GM12878 (cell line): Measurements from ENCODE around the gene SIL1. TPM values are rescaled to one million over a fixed set of nuclear protein-coding genes. Genes with fewer than 3 reads are reported as not detected.

Source experiments
- ATAC-seq: fragments of 200-7000 bp; cut with Tn5 transposase; 3 replicates; pipeline ENCODE4 v1.9.1; 2020; ENCODE audit warnings: mild to moderate bottlenecking, moderate library complexity
- BruUV-seq: library from RNA; stranded (reverse); fragments of 400-500 nt; replicated peaks from 2 replicates; lab custom pipeline; 2021; lab: Mats Ljungman, UMichigan
- CTCF ChIA-PET: fragments of 300-600 bp; sonication (Branson Sonifier 250); formaldehyde crosslinking; extraction: SDS; loops from one replicate; lab custom pipeline; 2021; ENCODE audit warnings: inconsistent platforms; lab: Yijun Ruan, JAX
- POLR2A ChIA-PET: fragments of 350-600 bp; formaldehyde crosslinking; extraction: SDS; loops from one replicate; lab custom pipeline; 2021; ENCODE audit warnings: inconsistent platforms; lab: Charles Lee
- RAD21 ChIA-PET: fragments of 300-600 bp; sonication (Branson Sonifier 250); formaldehyde crosslinking; loops from one replicate; lab custom pipeline; 2023; ENCODE audit warnings: antibody characterized with exemption; ENCODE audit not compliant: unreplicated experiment; lab: Charles Lee
- SMC1A ChIA-PET: fragments of 300-600 bp; sonication (Branson Sonifier 250); formaldehyde crosslinking; loops from one replicate; lab custom pipeline; 2023; ENCODE audit not compliant: unreplicated experiment, uncharacterized antibody; lab: Charles Lee
- DNase-seq: peaks from one replicate; pipeline ENCODE4 v3.0.0-alpha.2; 2011; ENCODE audit warnings: low read depth, low spot score
- FAIRE-seq: peaks from 3 replicates; lab custom pipeline; 2011; peaks lifted over from hg19 to GRCh38; lab: Jason Lieb, UNC
- H2AFZ ChIP-seq: 2 replicates; pipeline ENCODE4 v1.6.0; 2011; ENCODE audit warnings: low read depth, low read length, control low read depth; ENCODE audit not compliant: control insufficient read depth
- H3K27ac ChIP-seq: 2 replicates; pipeline ENCODE4 v1.5.1; 2011; ENCODE audit warnings: control low read depth; ENCODE audit not compliant: control insufficient read depth, insufficient read depth
- H3K27me3 ChIP-seq, 2 experiments: replicated peaks in 1 of 2; 2 replicates each; pipeline versions ENCODE4 v1.6.0 to v1.6.1; 2011; ENCODE audit warnings: low read length in 1 of 2; ENCODE audit not compliant: control insufficient read depth in 2 of 2, insufficient read depth in 2 of 2
- H3K36me3 ChIP-seq, 2 experiments: 2 replicates each; pipeline ENCODE4 v1.5.1; 2011; ENCODE audit warnings: low read length in 1 of 2; ENCODE audit not compliant: control insufficient read depth in 2 of 2, insufficient read depth in 2 of 2
- H3K4me1 ChIP-seq: 2 replicates; pipeline ENCODE4 v1.6.1; 2011; ENCODE audit warnings: mild to moderate bottlenecking, low read length, moderate library complexity, mixed read lengths; ENCODE audit not compliant: control insufficient read depth, insufficient read depth
- H3K4me2 ChIP-seq: 2 replicates; pipeline ENCODE4 v1.6.0; 2011; ENCODE audit warnings: control low read depth; ENCODE audit not compliant: control insufficient read depth, insufficient read depth
- H3K4me3 ChIP-seq: fragments of 200-600 bp; sonication (generic); 2 replicates; pipeline ENCODE4 v1.5.1; 2016
- H3K79me2 ChIP-seq: 2 replicates; pipeline ENCODE4 v1.6.0; 2011; ENCODE audit warnings: low read length; ENCODE audit not compliant: control insufficient read depth, insufficient read depth
- H3K9ac ChIP-seq: 2 replicates; pipeline ENCODE4 v1.8.0; 2011; ENCODE audit warnings: low read length, control low read depth, mixed read lengths; ENCODE audit not compliant: control insufficient read depth, insufficient read depth
- H3K9me3 ChIP-seq: replicated peaks from 3 replicates; pipeline ENCODE4 v1.5.1; 2011; ENCODE audit warnings: mild to moderate bottlenecking, low read length; ENCODE audit not compliant: control insufficient read depth, insufficient read depth
- H4K20me1 ChIP-seq: 2 replicates; pipeline ENCODE4 v1.6.0; 2011; ENCODE audit not compliant: control insufficient read depth, insufficient read depth
- BCL11A ChIP-seq: IDR thresholded peaks from 2 replicates; pipeline ENCODE4 v1.6.1; 2011; ENCODE audit warnings: low read depth, low read length
- CHD1 ChIP-seq: IDR thresholded peaks from 2 replicates; pipeline ENCODE4 v1.6.1; 2012; ENCODE audit warnings: low read depth, low read length, improper control_type of control experiment
- GABPA ChIP-seq: IDR thresholded peaks from 2 replicates; pipeline ENCODE4 v1.6.1; 2014; ENCODE audit warnings: antibody characterized with exemption, low read depth, mild to moderate bottlenecking, inconsistent platforms
- HSF1 ChIP-seq: fragments of 150-350 bp; IDR thresholded peaks from 2 replicates; pipeline ENCODE4 v1.6.1; 2014; ENCODE audit warnings: mild to moderate bottlenecking, low read depth, low read length
- IKZF2 ChIP-seq, 2 experiments: fragments of 450-650 bp; IDR thresholded peaks; 2 replicates each; pipeline ENCODE4 v1.6.1; 2017; ENCODE audit warnings: mild to moderate bottlenecking in 2 of 2, moderate library complexity in 2 of 2
- JUNB ChIP-seq: IDR thresholded peaks from 2 replicates; pipeline ENCODE4 v1.6.1; 2016; ENCODE audit warnings: antibody characterized with exemption, mild to moderate bottlenecking
- NR2C2 ChIP-seq: IDR thresholded peaks from 2 replicates; pipeline ENCODE4 v1.6.1; 2011; ENCODE audit warnings: borderline replicate concordance, low read depth; ENCODE audit not compliant: control insufficient read depth, insufficient read length
- PML ChIP-seq: IDR thresholded peaks from 2 replicates; pipeline ENCODE4 v1.6.1; 2012; ENCODE audit warnings: low read length, inconsistent platforms
- POLR2A ChIP-seq: IDR thresholded peaks from 2 replicates; pipeline ENCODE4 v1.6.1; 2011; ENCODE audit warnings: low read depth, mild to moderate bottlenecking, low read length
- SREBF1 ChIP-seq: IDR thresholded peaks from 2 replicates; pipeline ENCODE4 v1.6.1; 2012; ENCODE audit warnings: mild to moderate bottlenecking, low read length
- TARDBP ChIP-seq: IDR thresholded peaks from 2 replicates; pipeline ENCODE4 v1.6.1; 2016; ENCODE audit warnings: borderline replicate concordance
- USF1 ChIP-seq: IDR thresholded peaks from 2 replicates; pipeline ENCODE4 v1.6.1; 2011; ENCODE audit warnings: borderline replicate concordance, low read depth, mild to moderate bottlenecking, moderate library complexity, mixed read lengths, low read length; ENCODE audit not compliant: insufficient read depth; ENCODE audit errors: extremely low read length
- USF2 ChIP-seq: IDR thresholded peaks from 2 replicates; pipeline ENCODE4 v1.6.1; 2011; ENCODE audit warnings: low read depth, low read length, improper control_type of control experiment, borderline replicate concordance
- YBX1 ChIP-seq: fragments of 450-650 bp; IDR thresholded peaks from 2 replicates; pipeline ENCODE4 v1.6.1; 2016; ENCODE audit warnings: antibody characterized with exemption
- ZZZ3 ChIP-seq: IDR thresholded peaks from 2 replicates; pipeline ENCODE4 v1.6.1; 2011; ENCODE audit warnings: low read depth; ENCODE audit not compliant: control insufficient read depth, insufficient read length
- WGBS: methylation state at CpG from one replicate; pipeline ENCODE4 v1.1.6; 2016; ENCODE audit warnings: low lambda C conversion rate; ENCODE audit not compliant: insufficient replicate concordance, insufficient coverage; ENCODE audit errors: missing lambda C conversion rate; 5-methylcytosine and 5-hydroxymethylcytosine counted together
- in situ Hi-C: fragments of 300-500 bp; cut with MboI; formaldehyde crosslinking; loops from 9 replicates; pipeline ENCODE4 v1.14.3; 2018; ENCODE audit warnings: mixed read lengths
- intact Hi-C: fragments of 100-400 bp; cut with micrococcal nuclease; formaldehyde crosslinking; loops from one replicate; pipeline ENCODE4 v1.14.2; 2022; ENCODE audit not compliant: unreplicated experiment
- polyA plus RNA-seq, 11 experiments: library from polyadenylated mRNA; depleted of rRNA in 4 of 11; unstranded in 6 of 11; stranded (reverse) in 5 of 11; fragments of >200 nt; fragmentation: Nextera tagmentation in 4 of 11; fragmentation: Illumina TruSeq in 1 of 11; extraction: Ambion mirVana in 4 of 11; extraction: Trizol in 1 of 11; gene quantifications; 1 replicate in 1 of 11; 2 replicates in 10 of 11; pipeline versions ENCODE4 v1.2.1 to v1.2.3, GENCODE V29; 2011 to 2016; ENCODE audit warnings: inconsistent platforms in 2 of 11, missing spikeins in 2 of 11, low read depth in 1 of 11
- total RNA-seq, 4 experiments: library from RNA; depleted of rRNA in 3 of 4; stranded (reverse); fragments of >200 nt in 3 of 4; fragmentation: Illumina TruSeq in 1 of 4; extraction: Trizol in 1 of 4; gene quantifications; 2 replicates each; pipeline versions ENCODE4 v1.2.1 to v1.2.3, GENCODE V29; 2013 to 2021
- TF ChIP-seq, protein P1 (sequence below): fragments of 450-650 bp; IDR thresholded peaks from 2 replicates; pipeline ENCODE4 v1.6.1; 2016; ENCODE audit warnings: mild to moderate bottlenecking
- TF ChIP-seq, protein P2 (sequence below): IDR thresholded peaks from 2 replicates; pipeline ENCODE4 v1.6.1; 2012; ENCODE audit warnings: low read depth, low read length, improper control_type of control experiment
- TF ChIP-seq, protein P3 (sequence below): fragments of 450-650 bp; IDR thresholded peaks from 2 replicates; pipeline ENCODE4 v1.6.1; 2017; ENCODE audit warnings: borderline replicate concordance

Gene SIL1
- total and polyA plus RNA-seq, 10 of the 15 experiments (the other 5 are each of a cell fraction or from before 2014, with no cell fraction given): 4.1 to 49.8 (median 29.4) TPM

DNA sequence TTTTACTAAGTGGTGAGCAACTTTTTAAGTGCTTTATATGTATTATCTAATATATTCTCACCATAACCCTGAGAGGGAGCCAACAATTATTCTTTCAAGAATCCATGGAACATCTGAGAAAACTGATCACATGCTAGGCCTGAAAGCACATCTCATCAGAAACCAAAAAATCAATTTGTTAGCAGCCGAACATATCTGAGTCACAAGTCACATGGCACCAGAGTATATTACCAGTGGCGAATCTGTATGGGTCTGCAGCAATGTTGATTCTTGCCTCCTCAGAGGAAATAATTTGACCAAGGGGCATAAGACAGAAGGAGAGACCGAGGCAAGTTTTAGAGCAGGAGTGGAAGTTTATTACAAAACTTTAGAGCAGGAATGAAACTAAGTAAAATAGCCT lies 25.3 kb upstream of the SIL1 start:
- ChIA-PET POLR2A (no interaction called here), RAD21 (no interaction called here), SMC1A (no interaction called here), CTCF (no interaction called here)
- DNase-seq: no peak
- intact Hi-C loops: no loop called here
- Histone ChIP-seq H3K27me3 (no peaks in the 10 kb centered on the region), H3K9ac (no peak overlapping the region), H3K4me2 (no peak overlapping the region), H3K79me2 (no peaks in the 10 kb centered on the region), H3K27ac (no peak overlapping the region), H3K4me3 (no peak overlapping the region), H4K20me1 (no peaks in the 10 kb centered on the region), H3K4me1 (no peaks in the 10 kb centered on the region), H3K9me3 (no peaks in the 10 kb centered on the region), H2AFZ (no peak overlapping the region), H3K36me3 (no peaks in the 10 kb centered on the region)
- no peak for ATAC-seq
- WGBS: 53% methylated on average over 3 of the region's 3 CpGs
- FAIRE-seq: no peak
- in situ Hi-C loops: no loop called here
- no TSS peak for BruUV-seq
- TF ChIP-seq HSF1: no peak
- TF ChIP-seq USF1: no peak
- TF ChIP-seq POLR2A: no peak
- TF ChIP-seq NR2C2: no peak
- no peak for TF ChIP-seq TARDBP
- no peak for TF ChIP-seq BCL11A
- TF ChIP-seq SREBF1: no peak
- TF ChIP-seq CHD1: no peak
- TF ChIP-seq PML: no peak
- no peak for TF ChIP-seq YBX1
- no peak for TF ChIP-seq IKZF2 (IDR thresholded peaks at IDR 0.05)
- TF ChIP-seq GABPA: no peak
- TF ChIP-seq, protein P1, sequence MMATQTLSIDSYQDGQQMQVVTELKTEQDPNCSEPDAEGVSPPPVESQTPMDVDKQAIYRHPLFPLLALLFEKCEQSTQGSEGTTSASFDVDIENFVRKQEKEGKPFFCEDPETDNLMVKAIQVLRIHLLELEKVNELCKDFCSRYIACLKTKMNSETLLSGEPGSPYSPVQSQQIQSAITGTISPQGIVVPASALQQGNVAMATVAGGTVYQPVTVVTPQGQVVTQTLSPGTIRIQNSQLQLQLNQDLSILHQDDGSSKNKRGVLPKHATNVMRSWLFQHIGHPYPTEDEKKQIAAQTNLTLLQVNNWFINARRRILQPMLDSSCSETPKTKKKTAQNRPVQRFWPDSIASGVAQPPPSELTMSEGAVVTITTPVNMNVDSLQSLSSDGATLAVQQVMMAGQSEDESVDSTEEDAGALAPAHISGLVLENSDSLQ: no peak
- TF ChIP-seq ZZZ3: no peak
- TF ChIP-seq, protein P2, sequence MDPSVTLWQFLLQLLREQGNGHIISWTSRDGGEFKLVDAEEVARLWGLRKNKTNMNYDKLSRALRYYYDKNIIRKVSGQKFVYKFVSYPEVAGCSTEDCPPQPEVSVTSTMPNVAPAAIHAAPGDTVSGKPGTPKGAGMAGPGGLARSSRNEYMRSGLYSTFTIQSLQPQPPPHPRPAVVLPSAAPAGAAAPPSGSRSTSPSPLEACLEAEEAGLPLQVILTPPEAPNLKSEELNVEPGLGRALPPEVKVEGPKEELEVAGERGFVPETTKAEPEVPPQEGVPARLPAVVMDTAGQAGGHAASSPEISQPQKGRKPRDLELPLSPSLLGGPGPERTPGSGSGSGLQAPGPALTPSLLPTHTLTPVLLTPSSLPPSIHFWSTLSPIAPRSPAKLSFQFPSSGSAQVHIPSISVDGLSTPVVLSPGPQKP: no peak
- TF ChIP-seq USF2: no peak
- TF ChIP-seq, protein P3, sequence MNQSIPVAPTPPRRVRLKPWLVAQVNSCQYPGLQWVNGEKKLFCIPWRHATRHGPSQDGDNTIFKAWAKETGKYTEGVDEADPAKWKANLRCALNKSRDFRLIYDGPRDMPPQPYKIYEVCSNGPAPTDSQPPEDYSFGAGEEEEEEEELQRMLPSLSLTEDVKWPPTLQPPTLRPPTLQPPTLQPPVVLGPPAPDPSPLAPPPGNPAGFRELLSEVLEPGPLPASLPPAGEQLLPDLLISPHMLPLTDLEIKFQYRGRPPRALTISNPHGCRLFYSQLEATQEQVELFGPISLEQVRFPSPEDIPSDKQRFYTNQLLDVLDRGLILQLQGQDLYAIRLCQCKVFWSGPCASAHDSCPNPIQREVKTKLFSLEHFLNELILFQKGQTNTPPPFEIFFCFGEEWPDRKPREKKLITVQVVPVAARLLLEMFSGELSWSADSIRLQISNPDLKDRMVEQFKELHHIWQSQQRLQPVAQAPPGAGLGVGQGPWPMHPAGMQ: no peak
- no peak for TF ChIP-seq JUNB
